Gastrocnemius medialis (tissue), 4 donors: ENCODE data around the gene ACP7.

Source experiments
- POLR2A ChIP-seq, 2 donors: fragments of 450-650 bp; IDR thresholded peaks; one replicate each; pipeline ENCODE4 v1.6.1; 2017; ENCODE audit warnings: antibody characterized with exemption in 2 of 2, mild to moderate bottlenecking in 2 of 2, moderate library complexity in 2 of 2
- TF ChIP-seq, protein P1 (sequence below), 5 experiments: fragments of 450-650 bp in 3 of 5; fragments of 200-600 bp in 2 of 5; sonication (generic) in 2 of 5; IDR thresholded peaks in 4 of 5; conservative IDR thresholded peaks in 1 of 5; 1 replicate in 4 of 5; 2 replicates in 1 of 5; pipeline ENCODE4 v1.5.1; 2016 to 2019; ENCODE audit warnings: antibody characterized with exemption in 5 of 5, mild to moderate bottlenecking in 3 of 5, moderate library complexity in 3 of 5

DNA sequence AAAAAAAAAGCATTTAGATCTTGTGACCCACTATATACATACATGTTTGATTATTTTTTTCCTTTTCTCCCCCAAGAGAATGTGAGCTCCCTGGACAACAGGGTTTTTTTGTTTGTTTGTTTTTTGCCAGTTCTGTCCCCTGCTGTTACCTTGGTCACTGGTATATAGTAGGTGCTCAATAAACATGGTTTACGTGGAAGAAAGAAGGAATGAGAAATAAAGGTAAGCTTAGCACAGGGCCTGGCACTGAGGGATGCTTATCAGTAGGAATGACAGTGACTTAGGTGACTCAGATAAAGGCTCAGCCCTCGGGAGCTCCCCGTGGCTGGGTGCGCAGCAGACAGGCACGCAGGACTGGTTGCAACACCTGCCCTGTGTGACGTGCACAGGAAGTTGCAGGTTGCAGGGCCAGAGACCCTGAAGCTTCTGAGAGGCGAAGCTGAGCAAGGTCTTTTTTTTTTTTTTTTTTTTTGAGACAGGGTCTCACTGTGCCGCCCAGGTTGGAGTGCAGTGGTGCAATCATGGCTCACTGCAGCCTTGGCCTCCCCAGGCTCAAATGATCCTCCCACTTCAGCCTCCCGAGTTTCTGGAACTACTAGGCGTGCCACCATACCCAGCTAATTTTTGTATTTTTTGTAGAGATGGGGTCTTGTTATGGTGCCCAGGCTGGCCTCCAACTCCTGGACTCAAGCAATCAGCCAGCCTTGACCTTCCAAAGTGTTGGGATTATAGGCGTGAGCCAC lies 31.1 kb downstream of the ACP7 start:
- TF ChIP-seq POLR2A (IDR thresholded peaks at IDR 0.05) = no peak
- TF ChIP-seq, protein P1, sequence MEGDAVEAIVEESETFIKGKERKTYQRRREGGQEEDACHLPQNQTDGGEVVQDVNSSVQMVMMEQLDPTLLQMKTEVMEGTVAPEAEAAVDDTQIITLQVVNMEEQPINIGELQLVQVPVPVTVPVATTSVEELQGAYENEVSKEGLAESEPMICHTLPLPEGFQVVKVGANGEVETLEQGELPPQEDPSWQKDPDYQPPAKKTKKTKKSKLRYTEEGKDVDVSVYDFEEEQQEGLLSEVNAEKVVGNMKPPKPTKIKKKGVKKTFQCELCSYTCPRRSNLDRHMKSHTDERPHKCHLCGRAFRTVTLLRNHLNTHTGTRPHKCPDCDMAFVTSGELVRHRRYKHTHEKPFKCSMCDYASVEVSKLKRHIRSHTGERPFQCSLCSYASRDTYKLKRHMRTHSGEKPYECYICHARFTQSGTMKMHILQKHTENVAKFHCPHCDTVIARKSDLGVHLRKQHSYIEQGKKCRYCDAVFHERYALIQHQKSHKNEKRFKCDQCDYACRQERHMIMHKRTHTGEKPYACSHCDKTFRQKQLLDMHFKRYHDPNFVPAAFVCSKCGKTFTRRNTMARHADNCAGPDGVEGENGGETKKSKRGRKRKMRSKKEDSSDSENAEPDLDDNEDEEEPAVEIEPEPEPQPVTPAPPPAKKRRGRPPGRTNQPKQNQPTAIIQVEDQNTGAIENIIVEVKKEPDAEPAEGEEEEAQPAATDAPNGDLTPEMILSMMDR (IDR thresholded peaks at IDR 0.05 in 4 of 5, conservative IDR thresholded peaks at IDR 0.05 in 1 of 5) = no peak
